Posterior cingulate gyrus (tissue), 11 donors: ENCODE data around the gene ARHGAP9.
"Not testable (repeated sequence)": the region's sequence is repeated elsewhere in the genome, so short reads cannot be mapped to it uniquely, and the experiment has no call there.

Experiments
- DNase-seq, 10 donors: peaks; one replicate each; pipeline versions ENCODE4 v3.0.0 to v3.0.0-alpha.2; 2020 to 2021; ENCODE audit warnings: mixed read lengths in 3 of 10
- intact Hi-C: fragments of 100-400 bp; cut with DNase I; formaldehyde crosslinking; loops from one replicate; pipeline ENCODE4 v1.15.1; 2023

The ARHGAP9 gene

DNA sequence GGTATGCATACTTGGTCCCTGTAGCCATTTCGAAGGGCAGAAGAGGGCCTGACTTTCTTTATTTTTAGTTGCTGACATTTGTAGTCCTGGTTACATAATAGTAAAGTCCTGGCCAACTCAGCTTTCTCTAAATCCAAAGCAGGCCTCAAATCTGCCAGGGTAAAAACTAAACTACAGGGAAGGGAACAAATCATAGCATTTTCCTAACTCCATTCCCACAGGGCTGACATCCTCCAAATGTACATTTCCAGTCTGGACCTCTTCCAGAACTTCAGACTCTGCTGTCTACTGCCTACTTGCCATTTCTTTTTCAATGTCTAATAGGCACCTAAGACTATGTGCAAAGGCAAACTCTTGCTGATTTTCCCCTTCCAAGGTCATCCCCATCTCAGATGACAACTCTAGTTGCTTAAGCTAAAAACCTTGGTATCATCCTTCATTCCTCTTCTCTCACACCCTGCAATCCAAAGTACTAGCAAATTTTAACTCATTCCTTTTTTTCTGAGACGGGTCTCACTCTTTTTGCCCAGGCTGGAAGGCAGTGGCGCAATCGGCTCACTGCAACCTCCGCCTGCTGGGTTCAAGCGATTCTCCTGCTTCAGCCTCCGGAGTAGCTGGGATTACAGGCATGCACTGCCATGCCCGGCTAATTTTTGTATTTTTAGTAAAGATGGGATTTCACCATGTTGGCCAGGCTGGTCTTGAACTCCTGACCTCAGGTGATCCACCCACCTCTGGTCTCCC lies 38.7 kb upstream of the ARHGAP9 start:
- intact Hi-C loops, result loop anchor here (2.0 kb wide), 1 partner anchor 30 kb away; the partner anchor contains the start of gene MARS1
- no peak for DNase-seq

DNA sequence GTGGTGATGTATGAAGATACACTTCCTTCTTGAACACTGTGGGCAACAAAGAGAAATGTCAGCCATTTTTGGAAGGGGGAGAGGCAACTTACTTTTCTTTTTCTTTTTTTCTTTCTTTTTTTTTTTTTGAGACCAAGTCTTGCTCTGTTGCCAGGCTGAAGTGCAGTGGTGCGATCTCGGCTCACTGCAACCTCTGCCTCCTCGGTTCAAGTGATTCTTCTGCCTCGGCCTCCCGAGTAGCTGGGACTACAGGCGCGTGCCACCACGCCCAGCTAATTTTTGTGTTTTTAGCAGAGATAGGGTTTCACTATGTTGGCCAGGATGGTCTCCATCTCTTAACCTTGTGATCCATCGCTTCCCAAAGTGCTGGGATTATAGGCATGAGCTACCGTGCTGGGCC lies 38.1 kb upstream of the ARHGAP9 start:
- intact Hi-C loops, result loop anchor here (2.0 kb wide), 1 partner anchor 29 kb away; the partner anchor contains the start of gene MARS1
- not testable (repeated sequence) for DNase-seq

DNA sequence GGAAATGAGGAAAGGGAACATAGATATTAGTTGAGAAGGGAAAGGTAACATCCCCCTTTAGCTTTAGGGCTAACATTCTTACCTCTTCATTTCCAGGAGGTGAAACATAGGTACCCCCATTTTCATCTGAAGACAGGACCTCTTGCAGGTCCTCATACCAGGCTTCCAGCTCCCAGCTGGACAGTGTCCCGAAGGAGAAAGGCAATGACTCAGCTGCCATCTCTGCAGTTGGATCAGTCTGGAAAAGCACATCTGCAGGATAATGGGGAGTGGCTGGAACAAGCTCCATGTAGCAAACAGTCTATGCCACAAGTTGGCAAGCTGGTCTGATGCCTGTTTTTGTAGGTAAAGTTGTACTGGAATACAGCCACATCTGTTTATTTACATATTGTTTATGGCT lies 37.5 kb upstream of the ARHGAP9 start:
- intact Hi-C loops, result no loop called here
- DNase-seq, result no peak

DNA sequence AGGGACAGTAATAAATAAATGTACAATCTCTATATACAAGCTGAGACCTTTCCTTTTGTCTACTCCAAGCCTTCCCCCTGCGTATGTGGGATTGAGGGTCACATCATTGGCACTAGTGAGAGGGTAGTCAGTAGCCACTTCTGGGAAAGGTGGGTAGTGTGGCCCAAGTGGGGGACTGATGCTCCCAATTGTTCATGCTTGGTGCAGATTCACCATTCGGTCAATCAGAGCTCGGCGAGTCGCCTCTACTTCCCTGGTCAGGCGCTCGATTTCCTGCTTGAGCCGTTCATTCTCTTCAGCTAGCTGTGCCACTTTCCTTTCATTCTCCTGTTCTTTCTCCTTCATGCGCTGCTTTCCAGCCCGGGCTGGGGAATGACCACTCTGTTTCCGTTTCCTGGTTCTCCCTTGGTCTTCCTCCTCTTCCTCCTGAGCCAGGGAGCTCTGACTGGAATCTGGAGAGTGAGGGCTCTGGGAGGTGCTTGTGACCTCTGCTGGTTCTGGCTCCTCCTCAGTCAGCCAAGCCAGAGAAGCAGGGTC lies 37.0 kb upstream of the ARHGAP9 start:
- no peak for DNase-seq
- intact Hi-C loops, result no loop called here

DNA sequence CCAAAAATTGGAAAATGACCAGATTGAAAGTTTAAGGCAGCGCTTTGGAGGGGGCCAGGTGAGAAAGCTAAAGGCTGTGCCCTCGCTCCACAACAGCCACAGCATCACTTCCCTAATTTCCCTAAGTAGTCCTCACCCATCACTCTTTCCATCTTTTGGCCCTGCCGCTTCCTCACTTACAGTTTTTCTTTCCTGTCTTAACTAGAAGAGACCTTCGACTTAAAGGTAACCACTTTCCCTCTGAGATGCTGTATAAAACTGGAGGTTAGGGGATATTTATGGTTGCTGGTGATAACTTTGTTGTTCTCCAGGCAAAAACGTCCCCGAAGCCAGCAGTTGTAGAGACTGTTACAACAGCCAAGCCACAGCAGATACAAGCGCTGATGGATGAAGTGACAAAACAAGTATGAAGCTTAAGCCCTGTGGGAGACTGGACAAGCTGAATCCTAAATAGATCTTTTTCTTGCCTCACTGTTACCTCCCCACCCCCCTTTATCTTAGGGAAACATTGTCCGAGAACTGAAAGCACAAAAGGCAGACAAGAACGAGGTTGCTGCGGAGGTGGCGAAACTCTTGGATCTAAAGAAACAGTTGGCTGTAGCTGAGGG lies 36.4 kb upstream of the ARHGAP9 start:
- DNase-seq, result no peak
- intact Hi-C loops, result no loop called here

DNA sequence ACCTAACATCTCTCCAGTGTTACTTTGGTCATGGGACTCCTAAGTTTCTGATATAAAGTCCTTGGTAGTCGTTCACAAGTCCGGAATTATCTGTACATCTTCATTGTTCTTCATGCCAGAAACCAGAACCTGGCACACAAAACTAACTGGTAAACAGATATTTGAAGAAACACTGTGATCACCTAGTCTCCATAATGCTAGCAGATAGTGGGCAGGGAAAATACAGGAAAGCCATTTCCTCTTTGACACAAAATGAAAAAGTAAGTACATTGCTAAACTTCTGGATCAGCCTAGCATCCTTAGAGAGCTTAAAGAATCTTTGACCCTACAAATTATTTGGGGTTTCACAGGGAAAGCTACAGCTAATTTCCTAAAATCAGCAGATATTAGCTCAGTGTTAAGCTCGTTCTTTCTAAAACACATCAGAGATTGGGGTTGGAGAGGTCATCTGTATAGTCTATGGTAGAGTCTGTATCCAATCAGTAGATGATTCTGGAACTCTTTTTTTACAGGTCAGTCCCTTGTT lies 35.8 kb upstream of the ARHGAP9 start:
- no peak for DNase-seq
- intact Hi-C loops, result no loop called here

DNA sequence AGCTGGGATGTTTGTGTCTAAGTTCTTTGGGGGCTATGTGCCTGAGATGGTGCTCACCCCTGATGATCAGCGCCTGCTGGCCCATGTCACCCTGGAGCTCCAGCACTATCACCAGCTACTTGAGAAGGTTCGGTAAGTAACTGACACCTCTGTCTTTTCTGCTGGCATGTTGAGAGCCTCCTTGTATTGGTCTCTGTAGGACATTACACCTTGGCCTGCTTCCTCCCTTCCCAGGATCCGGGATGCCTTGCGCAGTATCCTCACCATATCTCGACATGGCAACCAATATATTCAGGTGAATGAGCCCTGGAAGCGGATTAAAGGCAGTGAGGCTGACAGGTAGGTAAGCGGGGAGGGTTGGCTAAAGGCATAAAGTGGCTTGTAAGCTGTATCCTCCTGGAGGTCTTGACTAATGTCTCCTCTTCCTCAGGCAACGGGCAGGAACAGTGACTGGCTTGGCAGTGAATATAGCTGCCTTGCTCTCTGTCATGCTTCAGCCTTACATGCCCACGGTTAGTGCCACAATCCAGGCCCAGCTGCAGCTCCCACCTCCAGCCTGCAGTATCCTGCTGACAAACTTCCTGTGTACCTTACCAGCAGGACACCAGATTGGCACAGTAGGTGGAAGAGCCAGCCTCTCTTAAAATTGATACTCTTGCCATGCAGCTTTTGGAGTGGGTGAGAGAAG lies 35.2 kb upstream of the ARHGAP9 start:
- intact Hi-C loops, result no loop called here

DNA sequence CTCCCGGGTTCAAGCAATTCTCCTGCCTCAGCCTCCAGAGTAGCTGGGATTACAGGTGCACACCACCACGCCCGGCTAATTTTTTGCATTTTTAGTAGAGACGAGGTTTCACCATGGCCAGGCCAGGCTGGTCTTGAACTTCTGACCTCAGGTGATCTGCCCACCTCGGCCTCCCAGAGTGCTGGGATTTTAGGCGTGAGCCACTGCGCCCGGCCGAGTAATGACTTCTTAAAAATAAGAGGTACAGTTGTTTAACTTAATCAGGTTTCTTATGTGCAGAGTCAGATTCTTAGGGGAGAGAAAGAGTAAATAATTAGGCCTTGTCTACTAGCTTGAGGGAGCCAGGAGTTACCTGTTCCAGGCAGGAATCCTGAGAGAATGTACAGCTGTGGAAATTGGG lies 34.6 kb upstream of the ARHGAP9 start:
- DNase-seq, intact Hi-C loops: not testable (repeated sequence)

More for the DNA sequence above, 35.2 kb upstream of the ARHGAP9 start:
- no peak for DNase-seq

DNA sequence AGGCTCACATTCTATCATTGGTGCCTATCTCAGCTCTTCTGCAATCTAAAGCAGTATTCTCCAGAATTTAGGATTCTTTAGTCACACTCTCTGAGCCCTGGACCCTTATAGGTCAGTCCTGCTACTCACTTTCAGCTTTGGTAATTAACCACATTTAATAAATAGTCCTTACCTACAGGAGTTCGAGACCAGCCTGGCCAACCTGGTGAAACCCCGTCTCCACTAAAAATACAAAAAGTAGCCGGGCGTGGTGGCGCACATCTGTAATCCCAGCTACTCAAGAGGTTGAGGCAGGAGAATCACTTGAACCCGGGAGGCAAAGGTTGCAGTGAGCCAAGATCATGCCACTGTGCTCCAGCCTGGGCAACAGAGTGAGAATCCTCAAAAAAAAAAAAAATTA lies 34.0 kb upstream of the ARHGAP9 start:
- DNase-seq, intact Hi-C loops: not testable (repeated sequence)

DNA sequence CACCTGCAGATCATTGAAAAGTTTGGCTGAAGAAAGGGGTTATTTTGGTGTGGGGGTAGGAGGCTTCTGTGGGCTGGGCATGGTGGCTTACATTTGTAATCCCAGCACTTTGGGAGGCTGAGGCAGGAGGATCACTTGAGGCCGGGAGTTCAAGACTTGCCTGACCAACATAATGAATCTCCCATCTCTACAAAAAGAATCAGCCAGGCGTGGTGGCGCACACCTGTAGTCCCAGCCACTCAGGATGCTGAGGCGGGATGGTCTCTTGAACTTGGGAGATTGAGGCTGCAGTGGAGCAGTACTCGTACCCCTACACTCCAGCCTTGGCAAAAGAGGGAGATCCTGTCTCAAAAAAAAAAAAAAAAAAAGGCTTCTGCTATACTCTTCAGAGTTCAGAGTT lies 33.6 kb upstream of the ARHGAP9 start:
- no peak for DNase-seq
- intact Hi-C loops, result no loop called here

DNA sequence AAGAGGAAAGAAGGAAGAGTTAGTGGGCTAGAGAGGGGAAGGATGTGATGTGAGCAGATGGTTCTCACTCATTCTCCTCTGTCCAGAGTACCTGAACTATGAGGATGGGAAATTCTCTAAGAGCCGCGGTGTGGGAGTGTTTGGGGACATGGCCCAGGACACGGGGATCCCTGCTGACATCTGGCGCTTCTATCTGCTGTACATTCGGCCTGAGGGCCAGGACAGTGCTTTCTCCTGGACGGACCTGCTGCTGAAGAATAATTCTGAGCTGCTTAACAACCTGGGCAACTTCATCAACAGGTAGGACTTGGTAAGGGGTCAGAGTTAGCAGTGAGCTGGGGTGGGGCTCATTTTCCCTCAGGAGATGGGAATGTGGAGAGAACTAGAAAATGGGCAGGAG lies 33.0 kb upstream of the ARHGAP9 start:
- DNase-seq, result no peak

DNA sequence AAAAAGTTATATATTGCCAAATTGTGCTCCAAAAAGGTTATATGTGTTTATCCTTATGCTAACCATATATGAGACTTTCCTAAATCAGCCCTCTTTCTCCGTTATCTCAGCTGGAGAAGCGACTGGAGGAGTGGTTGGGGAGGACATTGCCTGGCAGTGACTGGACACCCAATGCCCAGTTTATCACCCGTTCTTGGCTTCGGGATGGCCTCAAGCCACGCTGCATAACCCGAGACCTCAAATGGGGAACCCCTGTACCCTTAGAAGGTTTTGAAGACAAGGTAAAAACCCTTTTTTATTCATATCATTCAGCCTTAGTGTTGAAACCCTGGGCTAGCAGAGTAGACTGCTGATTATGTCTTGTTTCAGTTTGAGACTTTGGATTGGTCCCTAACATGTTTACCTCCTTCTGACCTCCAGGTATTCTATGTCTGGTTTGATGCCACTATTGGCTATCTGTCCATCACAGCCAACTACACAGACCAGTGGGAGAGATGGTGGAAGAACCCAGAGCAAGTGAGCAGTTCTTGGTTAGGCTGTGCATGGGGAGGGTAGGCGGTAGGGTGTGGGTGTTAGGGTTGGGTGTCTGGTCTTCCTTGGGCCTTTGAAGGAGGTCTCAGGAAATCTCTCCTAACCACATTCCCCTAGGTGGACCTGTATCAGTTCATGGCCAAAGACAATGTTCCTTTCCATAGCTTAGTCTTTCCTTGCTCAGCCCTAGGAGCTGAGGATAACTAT lies 32.1 kb upstream of the ARHGAP9 start:
- intact Hi-C loops, result no loop called here
- peak in 1 of 10 donors; percentile 8 for DNase-seq

More for the DNA sequence above, 33.0 kb upstream of the ARHGAP9 start:
- intact Hi-C loops, result no loop called here

DNA sequence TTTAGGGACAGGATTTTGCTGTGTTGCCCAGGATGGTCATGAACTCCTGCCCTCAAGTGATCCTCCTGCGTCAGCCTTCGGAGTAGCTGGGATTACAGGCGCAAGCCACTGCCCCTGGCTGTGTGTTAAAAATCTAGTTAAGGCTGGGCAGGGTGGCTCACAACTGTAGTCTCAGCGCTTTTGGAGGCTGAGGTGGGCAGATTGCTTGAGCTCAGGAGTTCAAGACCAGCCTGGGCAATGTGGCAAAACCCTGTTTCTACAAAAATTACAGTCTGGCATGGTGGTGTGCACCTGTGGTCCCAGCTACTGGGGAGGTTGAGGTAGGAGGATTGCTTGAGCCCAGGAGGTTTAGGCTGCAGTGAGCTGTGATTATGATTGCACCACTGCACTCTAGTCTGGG lies 31.5 kb upstream of the ARHGAP9 start:
- intact Hi-C loops, result no loop called here
- DNase-seq, result peak in 1 of 10 donors; percentile 47

DNA sequence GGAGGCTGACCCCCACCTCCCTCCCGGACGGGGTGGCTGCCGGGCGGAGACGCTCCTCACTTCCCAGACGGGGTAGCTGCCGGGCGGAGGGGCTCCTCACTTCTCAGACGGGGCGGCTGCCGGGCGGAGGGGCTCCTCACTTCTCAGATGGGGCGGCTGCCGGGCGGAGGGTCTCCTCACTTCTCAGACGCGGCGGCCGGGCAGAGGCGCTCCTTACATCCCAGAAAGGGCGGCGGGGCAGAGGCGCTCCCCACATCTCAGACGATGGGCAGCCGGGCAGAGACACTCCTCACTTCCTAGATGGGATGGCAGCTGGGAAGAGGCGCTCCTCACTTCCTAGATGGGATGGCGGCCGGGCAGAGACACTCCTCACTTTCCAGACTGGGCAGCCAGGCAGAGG lies 28.1 kb upstream of the ARHGAP9 start:
- DNase-seq, result peak in 1 of 10 donors; percentile 43

DNA sequence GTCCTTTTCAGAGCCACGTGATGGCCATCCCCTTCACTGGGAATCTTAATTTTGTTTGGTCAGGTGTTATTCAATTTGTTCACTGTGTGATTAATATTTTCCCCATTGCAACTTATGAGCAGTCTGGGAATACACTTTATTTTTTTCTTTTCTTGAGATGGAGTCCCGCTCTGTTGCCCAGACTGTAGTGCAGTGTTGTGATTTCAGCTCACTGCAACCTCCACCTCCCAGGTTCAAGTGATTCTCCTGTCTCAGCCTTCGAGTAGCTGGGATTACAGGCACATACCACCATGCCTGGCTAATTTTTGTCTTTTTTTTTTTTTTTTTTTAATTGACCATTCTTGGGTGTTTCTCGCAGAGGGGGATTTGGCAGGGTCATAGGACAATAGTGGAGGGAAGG lies 26.9 kb upstream of the ARHGAP9 start:
- intact Hi-C loops, DNase-seq: not testable (repeated sequence)

More for the DNA sequence above, 28.1 kb upstream of the ARHGAP9 start:
- intact Hi-C loops, result not testable (repeated sequence)

DNA sequence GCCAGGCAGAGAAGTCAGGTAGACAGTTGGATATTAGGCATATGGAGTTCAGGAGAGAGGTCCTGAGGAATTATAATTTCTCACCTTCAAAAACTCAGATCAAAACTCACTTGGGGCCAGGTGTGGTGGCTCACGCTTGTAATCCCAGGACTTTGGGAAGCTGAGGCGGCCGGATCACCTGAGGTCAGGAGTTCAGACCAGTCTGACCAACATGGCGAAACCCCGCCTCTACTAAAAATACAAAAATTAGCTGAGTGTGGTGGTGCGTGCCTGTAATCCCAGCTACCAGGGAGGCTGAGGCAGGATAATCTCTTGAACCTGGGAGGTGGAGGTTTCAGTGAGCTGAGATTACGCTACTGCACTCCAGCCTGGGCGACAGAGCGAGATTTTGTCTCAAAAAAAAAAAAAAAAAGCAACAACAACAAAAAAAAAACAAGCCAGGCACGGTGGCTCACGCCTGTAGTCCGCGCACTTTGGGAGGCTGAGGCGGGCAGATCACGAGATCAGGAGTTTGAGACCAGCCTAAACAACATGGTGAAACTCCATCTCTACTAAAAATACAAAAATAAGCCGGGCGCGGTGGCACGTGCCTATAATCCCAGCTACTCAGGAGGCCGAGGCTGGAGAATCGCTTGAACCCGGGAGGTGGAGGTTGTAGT lies 22.8 kb upstream of the ARHGAP9 start:
- intact Hi-C loops, DNase-seq: not testable (repeated sequence)

DNA sequence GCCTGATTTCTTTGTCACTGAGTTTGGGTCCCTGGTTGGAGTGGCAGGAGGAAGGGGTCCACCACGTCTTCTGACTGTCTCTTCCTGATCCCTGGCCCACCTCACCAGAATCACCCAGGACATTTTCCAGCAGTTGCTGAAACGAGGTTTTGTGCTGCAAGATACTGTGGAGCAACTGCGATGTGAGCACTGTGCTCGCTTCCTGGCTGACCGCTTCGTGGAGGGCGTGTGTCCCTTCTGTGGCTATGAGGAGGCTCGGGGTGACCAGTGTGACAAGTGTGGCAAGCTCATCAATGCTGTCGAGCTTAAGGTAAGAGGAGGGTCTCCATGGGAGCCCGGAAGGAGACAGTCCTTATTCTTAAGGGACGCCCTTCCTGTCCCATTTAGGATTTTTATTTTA lies 20.5 kb upstream of the ARHGAP9 start:
- intact Hi-C loops, result no loop called here
- DNase-seq, result no peak

DNA sequence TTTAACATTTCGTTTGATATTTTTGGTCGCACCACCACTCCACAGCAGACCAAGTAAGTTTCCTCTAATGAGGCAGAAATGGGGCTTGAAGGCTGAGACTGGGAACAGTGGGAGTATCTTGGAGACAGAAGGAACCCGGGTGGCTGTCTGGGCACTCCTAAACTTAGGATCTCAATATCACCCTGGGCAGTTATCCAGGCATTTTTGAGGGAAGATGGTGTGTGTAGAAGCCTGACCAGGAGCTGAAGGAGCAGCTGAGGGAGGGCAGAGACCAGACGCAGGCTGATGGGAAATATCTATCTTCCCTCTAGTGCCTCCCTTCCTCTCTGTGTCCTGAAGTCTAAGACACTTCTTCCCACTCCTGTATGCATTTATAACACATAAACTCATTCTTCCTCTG lies 18.9 kb upstream of the ARHGAP9 start:
- no peak for DNase-seq
- intact Hi-C loops, result no loop called here

DNA sequence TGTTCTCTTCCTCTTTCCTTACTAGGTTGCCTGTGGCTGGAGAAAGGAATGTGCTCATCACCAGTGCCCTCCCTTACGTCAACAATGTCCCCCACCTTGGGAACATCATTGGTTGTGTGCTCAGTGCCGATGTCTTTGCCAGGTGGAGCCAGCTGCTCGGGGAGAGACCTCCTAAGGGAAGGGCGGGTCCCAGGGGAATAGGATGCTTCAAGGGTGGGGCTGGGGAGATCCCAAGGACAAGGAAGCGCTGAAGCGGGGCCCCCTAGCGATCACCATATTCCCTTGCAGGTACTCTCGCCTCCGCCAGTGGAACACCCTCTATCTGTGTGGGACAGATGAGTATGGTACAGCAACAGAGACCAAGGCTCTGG lies 18.5 kb upstream of the ARHGAP9 start:
- intact Hi-C loops, result no loop called here
- no peak for DNase-seq
